ENCODE data around the gene ELAPOR1. TPM values are rescaled to one million over a fixed set of nuclear protein-coding genes. Genes with fewer than 3 reads are reported as not detected.

The ELAPOR1 gene
- total and polyA plus RNA-seq, 9 of the 15 experiments (the other 6 are each of a cell fraction or from before 2014, with no cell fraction given), result 0.07 to 1.2 (median 0.18) TPM

DNA sequence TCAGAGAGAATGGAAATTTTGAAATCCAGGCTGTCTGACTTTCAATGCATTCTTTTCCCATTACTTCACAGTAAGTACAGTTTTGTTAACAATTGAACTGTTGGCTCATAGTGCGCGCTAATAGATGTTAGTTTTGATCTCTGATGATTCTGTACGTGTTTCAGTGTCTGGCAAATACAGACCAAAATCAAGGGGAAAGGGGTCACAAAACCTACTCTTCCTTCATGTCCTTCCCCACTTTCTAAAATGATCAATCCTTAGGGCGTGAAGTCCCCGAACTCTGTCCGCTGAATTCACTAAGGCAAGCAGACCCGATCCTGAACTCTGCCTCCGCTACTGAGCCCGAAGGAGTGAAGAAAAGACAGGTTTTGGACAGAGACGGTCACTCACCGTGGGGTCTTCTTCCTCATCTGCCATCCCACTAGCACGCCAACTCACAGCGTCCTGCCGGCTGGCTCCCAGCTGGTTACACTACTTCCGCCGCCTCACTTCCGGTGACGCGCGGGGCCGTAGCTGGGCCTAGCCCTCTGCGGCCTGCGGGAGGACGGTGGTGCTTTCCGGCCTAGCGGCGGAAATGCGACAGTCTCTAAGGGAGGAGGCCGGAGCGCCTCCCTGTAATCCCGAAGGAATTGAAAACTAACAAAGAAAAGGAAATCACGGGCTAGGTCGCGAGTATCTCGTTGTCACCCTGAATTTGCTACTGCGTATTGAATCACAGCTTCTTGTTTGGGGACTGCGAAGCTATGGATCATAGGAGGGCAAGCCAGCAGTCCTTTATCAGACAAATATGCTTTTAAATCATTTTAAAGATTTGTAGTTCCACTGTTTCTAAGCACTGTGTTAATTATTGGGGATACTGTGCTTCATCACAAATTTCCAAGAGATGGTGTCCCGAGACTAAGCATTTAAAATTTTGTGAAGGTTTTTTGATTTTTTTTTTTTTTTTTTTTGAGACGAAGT lies 38.1 kb upstream of the ELAPOR1 start, which contains the start of gene TAF13 (continued):
- TF ChIP-seq SNRNP70 (optimal IDR thresholded peaks at IDR 0.05; ENCODE audit: low read depth, low read length) (no peak), RBM39 (optimal IDR thresholded peaks at IDR 0.05; ENCODE audit: low read depth, low read length) (no peak), BACH1 (tag; IDR thresholded peaks at IDR 0.05) (no peak; the same call in 1 of the 2 replicates), CTBP1 (IDR thresholded peaks at IDR 0.05; ENCODE audit: borderline replicate concordance) (peak; percentile 88), ARNT (IDR thresholded peaks at IDR 0.05) (no peak), EHMT2 (IDR thresholded peaks at IDR 0.05) (peak; percentile 32; the same call in 1 of the 2 replicates), ZNF512 (tag; IDR thresholded peaks at IDR 0.05) (no peak), NCOA6 (IDR thresholded peaks at IDR 0.05) (no peak), ATF3 (IDR thresholded peaks at IDR 0.05) (peak; percentile 42; the same call in 1 of the 2 replicates), ATF3 (CRISPR knock-in tag; conservative IDR thresholded peaks at IDR 0.05) (peak; percentile 68), ZNF23 (CRISPR knock-in tag; IDR thresholded peaks at IDR 0.05) (no peak), POLR2AphosphoS5 (IDR thresholded peaks at IDR 0.05; ENCODE audit: control insufficient read depth, insufficient read depth, low read depth, low read length) (peak; percentile 96), CXXC5 (CRISPR knock-in tag; IDR thresholded peaks at IDR 0.05) (peak; percentile 90), GATA2 (CRISPR knock-in tag; IDR thresholded peaks at IDR 0.05) (no peak), MYC (IDR thresholded peaks at IDR 0.05; ENCODE audit: low read depth, low read length) (peak; percentile 79), MYC (CRISPR knock-in tag; IDR thresholded peaks at IDR 0.05; ENCODE audit: borderline replicate concordance, low read depth) (no peak), SIN3B (IDR thresholded peaks at IDR 0.05; ENCODE audit: low read depth) (peak; percentile 86)
- TF ChIP-seq, protein P1, sequence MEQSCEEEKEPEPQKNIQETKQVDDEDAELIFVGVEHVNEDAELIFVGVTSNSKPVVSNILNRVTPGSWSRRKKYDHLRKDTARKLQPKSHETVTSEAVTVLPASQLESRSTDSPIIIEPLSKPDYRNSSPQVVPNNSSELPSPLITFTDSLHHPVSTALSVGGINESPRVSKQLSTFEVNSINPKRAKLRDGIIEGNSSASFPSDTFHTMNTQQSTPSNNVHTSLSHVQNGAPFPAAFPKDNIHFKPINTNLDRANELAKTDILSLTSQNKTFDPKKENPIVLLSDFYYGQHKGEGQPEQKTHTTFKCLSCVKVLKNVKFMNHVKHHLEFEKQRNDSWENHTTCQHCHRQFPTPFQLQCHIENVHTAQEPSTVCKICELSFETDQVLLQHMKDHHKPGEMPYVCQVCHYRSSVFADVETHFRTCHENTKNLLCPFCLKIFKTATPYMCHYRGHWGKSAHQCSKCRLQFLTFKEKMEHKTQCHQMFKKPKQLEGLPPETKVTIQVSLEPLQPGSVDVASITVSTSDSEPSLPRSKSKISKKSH (CRISPR knock-in tag; IDR thresholded peaks at IDR 0.05), result no peak
- TF ChIP-seq, protein P2, sequence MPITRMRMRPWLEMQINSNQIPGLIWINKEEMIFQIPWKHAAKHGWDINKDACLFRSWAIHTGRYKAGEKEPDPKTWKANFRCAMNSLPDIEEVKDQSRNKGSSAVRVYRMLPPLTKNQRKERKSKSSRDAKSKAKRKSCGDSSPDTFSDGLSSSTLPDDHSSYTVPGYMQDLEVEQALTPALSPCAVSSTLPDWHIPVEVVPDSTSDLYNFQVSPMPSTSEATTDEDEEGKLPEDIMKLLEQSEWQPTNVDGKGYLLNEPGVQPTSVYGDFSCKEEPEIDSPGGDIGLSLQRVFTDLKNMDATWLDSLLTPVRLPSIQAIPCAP (CRISPR knock-in tag; IDR thresholded peaks at IDR 0.05; ENCODE audit: borderline replicate concordance), result no peak
- TF ChIP-seq, protein P3, sequence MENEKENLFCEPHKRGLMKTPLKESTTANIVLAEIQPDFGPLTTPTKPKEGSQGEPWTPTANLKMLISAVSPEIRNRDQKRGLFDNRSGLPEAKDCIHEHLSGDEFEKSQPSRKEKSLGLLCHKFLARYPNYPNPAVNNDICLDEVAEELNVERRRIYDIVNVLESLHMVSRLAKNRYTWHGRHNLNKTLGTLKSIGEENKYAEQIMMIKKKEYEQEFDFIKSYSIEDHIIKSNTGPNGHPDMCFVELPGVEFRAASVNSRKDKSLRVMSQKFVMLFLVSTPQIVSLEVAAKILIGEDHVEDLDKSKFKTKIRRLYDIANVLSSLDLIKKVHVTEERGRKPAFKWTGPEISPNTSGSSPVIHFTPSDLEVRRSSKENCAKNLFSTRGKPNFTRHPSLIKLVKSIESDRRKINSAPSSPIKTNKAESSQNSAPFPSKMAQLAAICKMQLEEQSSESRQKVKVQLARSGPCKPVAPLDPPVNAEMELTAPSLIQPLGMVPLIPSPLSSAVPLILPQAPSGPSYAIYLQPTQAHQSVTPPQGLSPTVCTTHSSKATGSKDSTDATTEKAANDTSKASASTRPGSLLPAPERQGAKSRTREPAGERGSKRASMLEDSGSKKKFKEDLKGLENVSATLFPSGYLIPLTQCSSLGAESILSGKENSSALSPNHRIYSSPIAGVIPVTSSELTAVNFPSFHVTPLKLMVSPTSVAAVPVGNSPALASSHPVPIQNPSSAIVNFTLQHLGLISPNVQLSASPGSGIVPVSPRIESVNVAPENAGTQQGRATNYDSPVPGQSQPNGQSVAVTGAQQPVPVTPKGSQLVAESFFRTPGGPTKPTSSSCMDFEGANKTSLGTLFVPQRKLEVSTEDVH (IDR thresholded peaks at IDR 0.05; ENCODE audit: low read depth, partially characterized antibody), result peak; percentile 87

Data from K562 (cell line).